CD4-positive, alpha-beta T cell treated with Interleukin-21 for 1 hour (primary cell): ENCODE measurements around the gene RGS4.

Source experiments
- DNase-seq: peaks from one replicate; pipeline ENCODE4 v3.0.0-alpha.2; 2020

The RGS4 gene

DNA sequence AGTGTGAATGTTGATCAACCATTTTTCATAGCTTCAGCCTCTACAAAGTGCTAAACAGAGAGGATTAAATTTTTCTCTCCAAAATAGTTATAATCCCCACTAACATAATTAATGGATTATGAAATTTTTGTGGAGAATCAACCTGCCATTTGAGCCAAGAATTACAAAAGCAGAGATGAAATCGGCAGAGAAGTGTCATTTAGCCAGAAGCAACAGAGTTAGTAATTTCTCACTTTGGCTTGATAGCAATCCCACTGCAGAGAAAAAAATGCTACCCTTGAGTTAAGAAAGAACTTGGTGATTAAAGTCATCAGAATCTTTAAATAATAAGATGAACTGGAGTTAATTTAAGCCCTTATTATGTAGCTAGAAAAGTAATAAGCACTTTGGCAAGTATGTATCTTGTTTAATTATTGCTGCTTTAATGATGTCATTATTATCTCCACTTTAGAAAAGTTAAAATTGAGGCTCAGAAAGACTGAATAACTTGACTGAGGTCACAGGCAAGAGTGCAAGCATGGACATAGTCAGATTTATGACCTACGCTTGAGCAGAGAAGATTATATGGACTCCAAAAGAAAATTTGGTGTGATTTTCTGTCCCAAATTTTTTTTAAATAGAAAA is 37.3 kb downstream of the RGS4 start:
- DNase-seq: no peak

DNA sequence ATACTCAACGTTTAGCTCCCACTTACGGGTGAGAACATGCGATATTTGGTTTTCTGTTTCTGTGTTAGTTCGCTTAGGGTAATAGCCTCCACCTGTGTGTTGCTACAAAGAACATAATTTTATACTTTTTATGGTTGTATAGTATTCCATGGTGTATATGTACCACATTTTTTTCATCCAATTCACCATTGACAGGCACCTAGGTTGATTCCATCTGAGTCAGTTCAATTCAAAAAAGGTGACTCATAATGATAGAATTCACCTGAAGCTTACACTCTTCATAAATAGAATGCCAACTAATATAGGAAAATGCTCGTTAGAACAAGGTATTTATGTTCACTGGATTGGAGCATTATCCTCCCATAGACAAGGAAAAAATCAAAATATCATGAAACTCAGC is 38.5 kb downstream of the RGS4 start:
- DNase-seq: no peak

DNA sequence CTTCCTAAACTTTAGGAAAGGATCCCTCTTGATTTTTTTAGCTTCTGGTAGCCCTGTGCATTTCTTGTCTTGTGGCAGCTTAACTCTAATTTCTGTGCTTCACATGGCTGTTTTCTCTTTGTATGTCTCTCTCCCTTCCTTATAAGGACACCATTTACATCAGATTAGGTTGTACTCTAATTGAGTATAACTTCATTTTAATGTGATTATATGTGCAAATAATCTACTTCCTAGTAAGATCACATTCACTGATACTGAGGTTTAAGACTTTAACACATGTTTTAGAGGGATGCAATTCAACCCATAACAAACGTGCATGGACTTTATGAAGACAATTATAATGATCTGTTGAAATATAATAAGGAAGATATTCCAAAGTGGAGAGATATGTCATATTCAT is 46.7 kb downstream of the RGS4 start:
- no peak for DNase-seq

DNA sequence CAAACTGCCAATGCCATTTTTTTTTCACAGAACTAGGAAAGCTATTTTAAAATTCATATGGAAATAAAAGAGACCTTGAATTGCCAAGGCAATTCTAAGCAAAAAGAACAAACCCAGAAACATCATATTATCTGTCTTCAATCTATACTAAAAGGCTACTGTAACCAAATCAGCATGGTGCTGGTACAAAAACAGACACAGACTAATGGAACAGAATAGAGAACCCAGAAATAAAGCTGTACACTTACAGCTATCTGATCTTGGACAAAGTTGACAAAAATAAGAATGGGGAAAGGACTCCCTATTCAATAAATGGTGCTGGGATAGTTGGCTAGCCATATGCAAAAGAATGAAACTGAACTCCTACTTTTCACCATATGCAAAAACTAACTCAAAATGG is 50.5 kb downstream of the RGS4 start:
- DNase-seq: no peak

DNA sequence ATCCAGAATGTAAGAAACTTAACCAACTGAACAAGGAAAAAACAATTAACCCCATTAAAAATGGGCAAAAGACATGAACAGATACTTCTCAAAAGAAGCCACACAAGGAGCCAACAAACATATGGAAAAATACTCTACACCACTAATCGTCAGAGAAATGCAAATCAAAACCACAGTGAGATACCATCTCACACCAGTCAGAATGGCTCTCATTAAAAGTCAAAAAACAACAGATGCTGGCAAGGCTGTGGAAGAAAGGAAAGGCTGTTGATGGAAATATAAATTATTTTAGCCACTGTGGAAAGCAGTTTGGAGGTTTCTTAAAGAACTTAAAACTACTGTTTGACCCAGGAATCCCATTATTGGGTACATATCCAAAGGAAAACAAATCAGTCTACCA is 51.2 kb downstream of the RGS4 start:
- no peak for DNase-seq

DNA sequence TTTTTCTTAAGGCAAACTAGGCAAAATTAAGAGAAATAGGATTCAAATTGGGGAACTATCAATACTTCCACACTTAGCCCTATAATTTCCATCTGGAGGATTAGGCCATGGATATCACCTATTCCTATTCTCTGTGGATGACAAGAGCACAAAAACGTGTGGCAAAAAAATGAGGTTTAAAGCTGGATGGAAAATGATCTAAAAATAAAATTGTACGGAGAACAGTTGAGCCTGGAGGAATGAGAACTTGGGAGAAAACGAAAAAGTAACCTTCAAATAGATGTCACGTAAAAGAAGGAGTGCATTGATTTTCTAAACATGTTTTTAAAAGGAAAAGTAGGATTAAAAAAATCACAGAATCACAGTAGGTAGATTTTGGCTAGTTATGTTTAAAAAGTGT is 55.7 kb downstream of the RGS4 start:
- no peak for DNase-seq
